ENCODE data around the gene DMRTC1B. TPM values are rescaled to one million over a fixed set of nuclear protein-coding genes. Genes with fewer than 3 reads are reported as not detected.

The DMRTC1B gene
- polyA plus RNA-seq, 3 donors = 4.1 to 5.8 (median 4.2) TPM

Other genes starting within 250 kb of the DMRTC1B start
- gene HDAC8, start 204.0 kb upstream of the DMRTC1B start, polyA plus RNA-seq (ENCODE audit: insufficient read length in 3 of 3) = 10 to 100 TPM; 31.3 to 40.1 (median 39.4) TPM
- gene PHKA1, start 62.6 kb upstream of the DMRTC1B start, polyA plus RNA-seq (ENCODE audit: insufficient read length in 3 of 3) = 1 to 10 TPM; 5.1 to 5.8 (median 5.3) TPM
- gene FAM236B, start 5.8 kb downstream of the DMRTC1B start, polyA plus RNA-seq (ENCODE audit: insufficient read length in 3 of 3) = not detected
- gene FAM236D, start 31.3 kb downstream of the DMRTC1B start, polyA plus RNA-seq (ENCODE audit: insufficient read length in 3 of 3) = not detected
- gene FAM236C, start 135.7 kb downstream of the DMRTC1B start, polyA plus RNA-seq (ENCODE audit: insufficient read length in 3 of 3) = not detected
- gene FAM236A, start 161.3 kb downstream of the DMRTC1B start, polyA plus RNA-seq (ENCODE audit: insufficient read length in 3 of 3) = under 1 TPM in 2 of 3 donors, not detected in 1; 0.19 to 0.75 TPM
- gene DMRTC1, start 166.9 kb downstream of the DMRTC1B start, polyA plus RNA-seq (ENCODE audit: insufficient read length in 3 of 3) = 1 to 10 TPM in 1 of 3 donors, under 1 TPM in 2; 0.36 to 1.1 (median 0.55) TPM
- gene PABPC1L2B, start 226.0 kb downstream of the DMRTC1B start, polyA plus RNA-seq (ENCODE audit: insufficient read length in 3 of 3) = under 1 TPM in 1 of 3 donors, not detected in 2; 0.06 TPM

Measured in renal pelvis (tissue), 3 donors.